WERI-Rb-1 (cell line): ENCODE data around the gene GPHN.
A peak's percentile ranks its signal among the peaks of the same experiment; 100 is the strongest.

Experiments used
- DNase-seq: peaks from one replicate; pipeline ENCODE4 v3.0.0-alpha.2; 2020
- H3K27ac ChIP-seq: fragments of 250-450 bp; sonication (Bioruptor Pico); 2 replicates; pipeline ENCODE4 v1.5.1; 2020; ENCODE audit warnings: mild to moderate bottlenecking, moderate library complexity
- H3K27me3 ChIP-seq: fragments of 250-450 bp; sonication (Bioruptor Pico); 2 replicates; pipeline ENCODE4 v1.5.1; 2021; ENCODE audit warnings: mild to moderate bottlenecking, low read depth, moderate library complexity; ENCODE audit not compliant: insufficient read depth, severe bottlenecking
- H3K36me3 ChIP-seq: fragments of 250-450 bp; sonication (Bioruptor Pico); 2 replicates; pipeline ENCODE4 v1.5.1; 2020; ENCODE audit warnings: mild to moderate bottlenecking, moderate library complexity
- H3K4me3 ChIP-seq: 2 replicates; pipeline ENCODE4 v1.5.1; 2011; ENCODE audit warnings: low read depth, mild to moderate bottlenecking, control low read depth, low read length
- H3K9me3 ChIP-seq: fragments of 250-450 bp; sonication (Bioruptor Pico); 2 replicates; pipeline ENCODE4 v1.5.1; 2021; ENCODE audit warnings: mild to moderate bottlenecking, moderate library complexity; ENCODE audit not compliant: severe bottlenecking
- CTCF ChIP-seq: IDR thresholded peaks from 2 replicates; pipeline ENCODE4 v1.5.1; 2011; ENCODE audit warnings: low read depth, mild to moderate bottlenecking, control low read depth, inconsistent platforms, low read length

The GPHN gene

GRCh38 chr14:66651536-66652220 lies 143.7 kb downstream of the GPHN start:
- Histone ChIP-seq H3K27ac (no peak overlapping the region), H3K9me3 (peaks cover 2% of the 10 kb centered on the region), H3K36me3 (no peaks in the 10 kb centered on the region), H3K27me3 (no peaks in the 10 kb centered on the region), H3K4me3 (no peak overlapping the region)
- no peak for DNase-seq
- TF ChIP-seq CTCF = no peak

DNA sequence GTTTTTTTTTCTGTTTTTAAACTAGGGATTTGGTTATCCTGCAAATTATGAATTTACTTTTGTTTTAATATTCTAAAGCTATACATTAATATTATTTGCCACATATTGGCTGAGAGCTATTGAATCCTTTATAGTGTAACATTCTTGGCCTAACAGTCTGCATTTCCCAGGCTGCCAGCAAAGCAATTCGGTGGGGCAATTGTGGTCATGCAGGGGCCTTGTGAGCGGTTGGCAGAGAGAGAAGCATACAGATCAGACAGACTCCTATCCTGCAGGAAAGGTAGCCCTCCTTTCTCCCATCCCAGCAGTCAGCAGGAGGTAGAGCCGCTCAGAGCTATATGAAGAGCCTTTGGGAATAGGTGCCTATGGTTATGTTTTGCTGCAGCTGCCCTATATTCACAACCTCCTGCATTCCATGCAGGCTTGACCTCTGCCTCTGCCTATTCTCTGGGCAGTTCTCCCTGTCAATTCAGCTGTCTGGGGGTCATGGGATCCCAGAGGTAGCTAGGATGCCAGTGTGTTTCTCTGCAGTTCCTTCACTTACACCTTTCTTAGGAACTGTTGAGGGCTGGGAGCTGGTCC lies 144.7 kb downstream of the GPHN start:
- DNase-seq = no peak
- TF ChIP-seq CTCF = no peak
- Histone ChIP-seq H3K4me3 (no peak overlapping the region), H3K27ac (no peak overlapping the region), H3K9me3 (peaks cover 2% of the 10 kb centered on the region), H3K27me3 (no peaks in the 10 kb centered on the region), H3K36me3 (no peaks in the 10 kb centered on the region)

DNA sequence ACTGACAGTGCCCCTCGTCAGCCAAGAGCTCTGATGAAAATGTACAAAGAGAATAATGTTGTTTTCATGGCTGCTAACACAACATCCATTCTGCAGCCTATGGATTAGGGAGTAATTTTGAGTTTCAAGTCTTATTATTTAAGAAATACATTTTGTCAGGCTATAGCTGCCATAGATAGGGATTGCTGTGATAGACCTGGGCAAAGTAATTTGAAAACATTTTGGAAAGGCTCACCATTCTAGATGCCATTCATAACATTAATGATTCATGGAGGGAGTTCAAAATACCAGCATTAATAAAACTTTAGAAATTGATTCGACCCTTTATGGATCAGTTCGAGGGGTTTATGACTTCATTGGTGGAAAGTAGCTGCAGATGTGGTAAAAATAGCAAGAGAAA lies 149.8 kb downstream of the GPHN start:
- H3K27ac ChIP-seq = no peak overlapping the region
- no peak overlapping the region for H3K4me3 ChIP-seq
- no peak for DNase-seq
- no peaks in the 10 kb centered on the region for H3K36me3 ChIP-seq
- no peaks in the 10 kb centered on the region for H3K27me3 ChIP-seq
- no peak for TF ChIP-seq CTCF
- peaks cover 2% of the 10 kb centered on the region for H3K9me3 ChIP-seq

DNA sequence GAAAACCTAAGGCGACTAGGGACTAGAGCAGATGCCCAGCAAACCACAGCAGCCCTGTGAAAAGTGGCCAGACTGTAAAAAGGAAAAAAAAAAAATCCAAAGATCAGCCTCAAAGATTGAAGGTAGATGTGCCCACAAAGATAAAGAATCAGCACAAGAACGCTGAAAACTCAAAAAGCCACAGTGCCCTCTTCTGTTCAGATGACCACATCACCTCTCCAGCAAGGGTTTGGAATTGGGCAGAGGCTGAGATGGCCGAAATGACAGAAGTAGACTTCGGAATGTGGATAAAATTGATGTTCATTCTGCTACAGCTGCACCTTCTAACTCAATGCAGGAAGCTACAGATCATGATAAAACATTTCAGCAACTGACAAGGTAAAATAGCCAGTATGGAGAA lies 154.4 kb downstream of the GPHN start:
- no peaks in the 10 kb centered on the region for H3K36me3 ChIP-seq
- no peaks in the 10 kb centered on the region for H3K27me3 ChIP-seq
- H3K4me3 ChIP-seq = no peak overlapping the region
- peak; percentile 50 for TF ChIP-seq CTCF
- no peak overlapping the region for H3K27ac ChIP-seq
- peaks cover 2% of the 10 kb centered on the region for H3K9me3 ChIP-seq
- no peak for DNase-seq

DNA sequence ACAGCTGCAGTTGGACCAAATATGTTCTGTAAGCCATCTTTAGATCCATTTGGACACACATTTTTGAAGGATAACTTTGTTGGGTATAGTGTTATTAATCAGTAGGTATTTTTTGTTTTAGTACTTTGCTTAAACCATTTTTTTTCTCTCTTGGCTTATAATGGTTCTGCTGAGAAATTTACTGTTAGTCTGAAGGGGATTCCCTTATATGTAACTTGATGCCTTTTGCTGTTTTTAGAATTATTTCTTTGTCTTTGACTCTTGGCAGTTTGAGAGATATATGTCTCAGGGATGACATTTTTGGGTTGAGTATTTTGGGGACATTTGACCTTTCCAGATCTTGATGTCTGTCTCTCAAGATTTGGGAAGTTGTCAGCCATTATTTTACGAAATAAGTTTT lies 169.8 kb downstream of the GPHN start:
- H3K27ac ChIP-seq = no peak overlapping the region
- H3K9me3 ChIP-seq = no peaks in the 10 kb centered on the region
- H3K27me3 ChIP-seq = no peaks in the 10 kb centered on the region
- DNase-seq = no peak
- TF ChIP-seq CTCF = no peak
- H3K4me3 ChIP-seq = no peak overlapping the region
- no peaks in the 10 kb centered on the region for H3K36me3 ChIP-seq

- no peaks in the 10 kb centered on the region for H3K27me3 ChIP-seq
- no peak for TF ChIP-seq CTCF
- no peaks in the 10 kb centered on the region for H3K36me3 ChIP-seq
- peak overlapping the region; percentile 17; the same call in 1 of the 2 replicates for H3K27ac ChIP-seq
- no peak overlapping the region for H3K4me3 ChIP-seq
- peaks cover 2% of the 10 kb centered on the region for H3K9me3 ChIP-seq
- peak; percentile 26 for DNase-seq
Measured at GRCh38 chr14:66680216-66680615, 172.3 kb downstream of the GPHN start.
